ACC112 (cell line): Measurements from ENCODE around the gene P2RX2.

Source experiments
- H2AFZ ChIP-seq: fragments of 200-600 bp; sonication (generic); one replicate; pipeline ENCODE4 v1.6.0; 2017; ENCODE audit warnings: antibody characterized with exemption, low read length; ENCODE audit not compliant: unreplicated experiment
- H3K27ac ChIP-seq: fragments of 200-600 bp; sonication (generic); 2 replicates; pipeline ENCODE4 v1.5.1; 2014; ENCODE audit warnings: low read depth, mild to moderate bottlenecking, antibody characterized with exemption, low read length, moderate library complexity
- H3K27me3 ChIP-seq: fragments of 200-600 bp; sonication (generic); 2 replicates; pipeline ENCODE4 v1.6.1; 2014; ENCODE audit warnings: mild to moderate bottlenecking, antibody characterized with exemption, low read length, moderate library complexity, mixed read lengths; ENCODE audit not compliant: insufficient read depth
- H3K36me3 ChIP-seq: fragments of 200-600 bp; sonication (generic); 2 replicates; pipeline ENCODE4 v1.6.1; 2016; ENCODE audit warnings: mild to moderate bottlenecking, antibody characterized with exemption, low read length, moderate library complexity, mixed read lengths; ENCODE audit not compliant: insufficient read depth
- H3K4me1 ChIP-seq: fragments of 200-600 bp; sonication (generic); one replicate; pipeline ENCODE4 v1.6.1; 2016; ENCODE audit warnings: low read length, mixed read lengths; ENCODE audit not compliant: insufficient read depth, unreplicated experiment, control insufficient read depth
- H3K4me3 ChIP-seq: fragments of 200-600 bp; sonication (generic); 2 replicates; pipeline ENCODE4 v1.5.1; 2014; ENCODE audit warnings: mild to moderate bottlenecking, low read depth, low read length
- H3K79me2 ChIP-seq: fragments of 200-600 bp; sonication (generic); one replicate; pipeline ENCODE4 v1.6.0; 2016; ENCODE audit warnings: low read length; ENCODE audit not compliant: control insufficient read depth, unreplicated experiment, insufficient read depth

P2RX2 gene

DNA sequence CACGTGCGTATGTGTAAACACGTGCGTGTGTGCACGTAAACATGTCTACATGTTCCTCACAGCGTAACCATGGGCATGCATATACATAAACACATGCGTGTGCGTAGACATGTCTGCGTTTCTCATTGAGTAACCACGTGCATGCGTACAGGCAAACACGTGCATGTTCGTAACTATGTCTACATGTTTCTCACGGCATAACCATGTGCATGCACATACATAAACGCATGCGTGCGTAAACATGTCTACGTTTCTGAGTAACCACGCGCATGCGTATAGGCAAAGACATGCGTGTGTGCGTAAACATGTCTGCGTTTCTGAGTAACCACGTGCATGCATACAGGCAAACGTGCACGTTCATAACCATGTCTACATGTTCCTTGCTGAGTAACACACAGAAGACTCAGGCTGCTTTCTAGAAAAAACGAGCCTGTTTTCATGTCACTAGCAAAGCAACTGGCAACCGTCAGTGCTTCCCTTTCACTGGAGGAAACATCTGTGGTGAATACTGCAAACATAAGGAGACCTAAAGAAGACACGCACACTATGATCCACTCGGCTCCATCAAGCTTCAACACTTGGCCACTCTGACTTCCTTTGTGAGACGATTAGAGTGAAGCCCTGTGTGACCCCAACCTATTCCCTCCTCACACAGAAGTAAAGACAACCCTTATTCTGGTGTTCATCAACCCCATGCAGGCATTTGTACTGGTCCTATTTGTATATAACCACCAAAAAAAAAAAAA lies 39.7 kb downstream of the P2RX2 start:
- Histone ChIP-seq H3K4me3 (no peak overlapping the region), H3K79me2 (no peaks in the 10 kb centered on the region), H2AFZ (no peak overlapping the region), H3K4me1 (no peaks in the 10 kb centered on the region), H3K27ac (no peak overlapping the region), H3K27me3 (no peaks in the 10 kb centered on the region), H3K36me3 (peaks cover 48% of the 10 kb centered on the region)

DNA sequence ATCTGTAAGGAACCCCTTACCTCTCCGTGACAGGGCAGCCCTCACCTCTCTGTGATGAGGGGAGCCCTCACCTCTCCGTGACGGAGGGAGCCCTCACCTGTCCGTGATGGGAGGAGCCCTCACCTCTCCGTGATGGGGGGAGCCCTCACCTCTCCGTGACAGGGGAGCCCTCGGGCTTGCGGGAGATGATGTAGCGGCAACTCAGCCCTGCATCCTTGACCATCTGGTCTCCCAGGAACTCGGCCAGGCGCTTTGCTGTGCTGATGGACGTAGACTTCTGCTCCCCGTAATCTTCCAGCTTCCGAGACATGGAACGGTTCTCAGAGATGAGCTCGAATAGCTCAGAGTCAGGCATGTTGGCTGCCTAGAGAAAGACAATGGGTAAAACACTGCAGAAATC lies 40.6 kb downstream of the P2RX2 start:
- H2AFZ ChIP-seq: no peak overlapping the region
- no peaks in the 10 kb centered on the region for H3K4me1 ChIP-seq
- peaks cover 40% of the 10 kb centered on the region for H3K36me3 ChIP-seq
- H3K27ac ChIP-seq: no peak overlapping the region
- no peaks in the 10 kb centered on the region for H3K27me3 ChIP-seq
- no peaks in the 10 kb centered on the region for H3K79me2 ChIP-seq
- H3K4me3 ChIP-seq: no peak overlapping the region

DNA sequence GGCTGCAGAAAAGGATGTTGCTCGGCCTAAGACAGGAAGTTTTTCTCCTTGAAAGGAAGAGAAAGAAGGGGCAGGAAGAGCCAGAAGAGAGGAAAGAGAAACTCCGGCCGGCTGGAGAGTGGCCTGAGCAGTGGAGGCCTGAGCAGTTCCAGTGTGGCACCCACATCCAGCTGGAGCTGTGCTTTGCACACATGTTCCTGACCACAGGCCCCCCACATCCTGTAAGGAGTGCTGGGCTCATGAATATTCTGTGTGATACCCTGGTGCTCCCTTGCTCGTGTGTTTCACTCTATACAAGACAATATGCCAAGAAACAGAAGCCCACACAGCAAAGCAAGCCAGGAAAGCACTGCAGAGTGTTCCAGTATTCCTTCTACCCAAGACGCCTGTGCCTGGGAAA lies 41.5 kb downstream of the P2RX2 start:
- no peaks in the 10 kb centered on the region for H3K4me1 ChIP-seq
- H3K27me3 ChIP-seq: no peaks in the 10 kb centered on the region
- no peak overlapping the region for H2AFZ ChIP-seq
- no peak overlapping the region for H3K27ac ChIP-seq
- H3K36me3 ChIP-seq: peaks cover 39% of the 10 kb centered on the region
- H3K4me3 ChIP-seq: no peak overlapping the region
- no peaks in the 10 kb centered on the region for H3K79me2 ChIP-seq

DNA sequence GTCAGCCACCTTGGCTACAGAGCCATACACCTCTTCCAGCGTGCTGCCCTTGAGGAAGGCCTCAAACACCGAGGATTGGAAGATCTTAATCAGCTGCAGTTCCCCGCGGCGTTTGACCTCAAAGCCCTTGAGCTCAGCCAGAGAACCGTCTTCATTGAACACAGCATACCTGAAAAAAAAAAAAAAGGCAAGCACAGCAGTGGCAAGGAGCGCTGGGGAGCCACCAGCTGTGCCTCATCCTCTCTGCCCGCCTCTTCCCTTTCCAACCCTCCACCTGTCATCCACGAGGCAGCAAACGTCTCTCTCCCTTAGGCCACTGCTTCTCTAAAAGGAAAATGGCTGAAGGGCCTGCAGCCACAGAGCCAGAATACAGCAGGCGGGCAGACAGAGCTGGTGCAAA lies 42.4 kb downstream of the P2RX2 start:
- no peak overlapping the region for H2AFZ ChIP-seq
- H3K27ac ChIP-seq: no peak overlapping the region
- H3K36me3 ChIP-seq: peaks cover 42% of the 10 kb centered on the region
- no peaks in the 10 kb centered on the region for H3K27me3 ChIP-seq
- no peaks in the 10 kb centered on the region for H3K4me1 ChIP-seq
- H3K4me3 ChIP-seq: no peak overlapping the region
- no peaks in the 10 kb centered on the region for H3K79me2 ChIP-seq

DNA sequence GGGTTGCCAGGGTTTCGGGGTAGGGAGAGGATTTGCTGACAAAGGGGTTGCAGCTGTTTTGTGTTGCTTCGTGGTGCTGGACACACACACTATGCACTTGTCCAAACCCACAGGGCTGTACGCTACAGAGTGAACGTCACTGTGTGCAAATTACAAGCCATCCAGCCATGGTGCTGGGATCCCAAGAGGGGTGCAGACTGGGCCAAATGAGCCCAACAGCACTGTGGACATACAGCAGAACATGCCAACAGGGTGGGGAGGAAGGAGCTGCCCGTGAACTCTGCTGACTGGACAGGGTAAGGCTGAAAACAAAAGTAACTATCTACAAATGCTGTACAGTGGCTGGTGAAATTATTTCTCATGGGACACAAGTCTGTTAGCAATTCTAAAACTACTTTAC lies 43.4 kb downstream of the P2RX2 start:
- Histone ChIP-seq H3K79me2 (no peaks in the 10 kb centered on the region), H3K4me3 (no peak overlapping the region), H3K36me3 (peaks cover 45% of the 10 kb centered on the region), H3K27me3 (no peaks in the 10 kb centered on the region), H3K4me1 (no peaks in the 10 kb centered on the region), H2AFZ (no peak overlapping the region), H3K27ac (no peak overlapping the region)

DNA sequence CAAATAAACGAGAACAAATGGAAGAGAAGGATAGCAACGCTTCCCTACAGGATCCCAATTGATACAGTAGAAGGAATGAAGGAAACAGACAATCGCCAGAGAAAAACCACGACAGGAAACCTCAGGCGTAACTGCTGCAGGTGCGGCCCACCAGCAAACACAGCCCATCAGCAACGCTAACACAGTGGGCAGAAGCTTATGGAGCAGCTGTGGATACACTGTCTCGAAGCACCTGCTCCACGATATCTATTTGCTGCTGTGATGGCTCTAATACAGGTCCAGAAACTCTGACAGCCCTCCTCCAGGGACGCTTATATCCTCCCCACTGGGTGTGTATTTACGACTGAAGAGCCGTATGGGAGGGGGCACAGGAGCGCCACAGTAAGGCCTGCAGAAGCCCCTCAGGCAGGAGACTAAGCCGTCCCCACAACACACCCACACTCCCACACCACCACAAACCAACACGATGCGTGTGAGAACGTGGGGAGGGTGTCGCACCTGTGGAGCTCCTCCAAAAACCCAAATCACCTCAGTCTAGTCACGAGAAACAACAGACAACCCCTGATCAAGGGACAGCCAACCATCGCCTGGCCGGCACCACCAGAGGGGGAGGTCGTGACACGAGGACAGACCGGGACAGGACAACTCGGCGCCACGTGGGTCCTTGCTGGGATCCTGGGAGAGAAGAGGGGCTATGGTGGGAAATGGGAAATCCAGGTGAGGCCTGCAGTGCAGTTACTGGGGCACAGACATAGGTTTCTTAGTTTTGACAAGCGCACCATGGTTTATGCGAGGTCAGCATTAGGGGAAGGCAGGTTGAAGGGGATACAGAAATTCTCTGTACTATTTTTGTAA lies 44.6 kb downstream of the P2RX2 start:
- Histone ChIP-seq H3K36me3 (peaks cover 46% of the 10 kb centered on the region), H3K27me3 (no peaks in the 10 kb centered on the region), H3K79me2 (no peaks in the 10 kb centered on the region), H3K4me1 (no peaks in the 10 kb centered on the region), H3K4me3 (no peak overlapping the region), H2AFZ (no peak overlapping the region), H3K27ac (no peak overlapping the region)

DNA sequence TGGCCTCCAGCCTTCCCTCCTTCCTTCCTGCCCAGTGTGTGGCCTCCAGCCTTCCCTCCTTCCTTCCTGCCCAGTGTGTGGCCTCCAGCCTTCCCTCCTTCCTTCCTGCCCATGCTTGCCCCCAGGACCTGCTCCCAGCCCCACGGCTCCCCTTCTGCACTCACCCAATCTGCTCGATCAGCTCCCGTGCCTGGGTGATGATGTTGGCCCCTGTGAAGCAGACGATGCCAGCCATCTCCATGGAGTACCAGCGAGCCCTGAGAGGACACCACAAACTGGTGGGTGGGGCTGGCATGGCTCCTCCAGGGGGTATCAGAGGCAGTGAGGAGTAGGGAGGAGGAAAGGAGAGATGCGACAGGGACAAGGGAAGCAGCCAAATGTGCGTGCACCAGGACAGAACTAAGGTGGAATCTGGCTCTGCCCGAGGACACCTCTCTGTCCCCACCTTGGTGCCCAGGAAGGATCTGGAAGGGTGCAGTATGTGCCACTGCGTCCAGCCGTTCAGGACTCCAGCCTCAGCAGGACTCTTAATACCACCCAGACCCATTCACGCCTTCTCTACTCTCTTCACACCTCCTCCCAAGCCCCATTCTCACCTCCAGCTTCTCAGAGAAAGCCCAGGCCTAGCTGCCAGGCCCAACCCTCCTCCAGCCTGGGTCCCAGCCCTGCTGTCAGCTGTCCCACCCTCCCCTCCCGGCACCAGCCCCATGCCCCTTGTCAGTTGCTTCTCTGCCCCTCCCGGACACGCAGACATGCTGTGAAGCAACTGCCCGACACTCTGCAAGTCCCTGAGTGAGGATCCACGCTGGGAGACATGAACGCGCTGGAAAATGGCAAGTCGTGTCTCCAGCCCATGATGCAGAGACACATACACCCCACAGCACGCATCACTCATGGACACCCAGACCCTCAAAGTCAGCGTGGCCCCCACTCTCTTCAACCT lies 45.9 kb downstream of the P2RX2 start:
- H3K27me3 ChIP-seq: no peaks in the 10 kb centered on the region
- H3K4me3 ChIP-seq: no peak overlapping the region
- no peaks in the 10 kb centered on the region for H3K4me1 ChIP-seq
- H3K36me3 ChIP-seq: peaks cover 41% of the 10 kb centered on the region
- H3K27ac ChIP-seq: no peak overlapping the region
- H3K79me2 ChIP-seq: no peaks in the 10 kb centered on the region
- H2AFZ ChIP-seq: no peak overlapping the region

DNA sequence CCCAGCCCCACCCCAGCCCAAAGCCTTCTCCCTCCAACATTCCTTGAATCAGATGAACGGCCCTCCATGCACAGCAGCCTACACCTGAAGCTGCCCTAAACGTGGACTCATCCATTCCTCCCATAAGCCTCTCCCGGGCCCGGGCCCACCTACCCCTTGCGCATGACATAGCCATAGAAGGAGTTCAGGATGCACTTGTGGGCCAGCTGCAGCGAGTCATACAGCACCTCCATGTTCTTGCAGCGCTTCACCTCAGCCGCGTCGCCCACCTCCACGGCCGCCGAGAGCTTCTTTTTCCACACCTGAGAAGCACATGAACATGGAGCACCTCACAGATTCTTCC lies 46.5 kb downstream of the P2RX2 start:
- peaks cover 41% of the 10 kb centered on the region for H3K36me3 ChIP-seq
- no peak overlapping the region for H3K27ac ChIP-seq
- no peaks in the 10 kb centered on the region for H3K4me1 ChIP-seq
- H3K79me2 ChIP-seq: no peaks in the 10 kb centered on the region
- H2AFZ ChIP-seq: no peak overlapping the region
- no peak overlapping the region for H3K4me3 ChIP-seq
- no peaks in the 10 kb centered on the region for H3K27me3 ChIP-seq

DNA sequence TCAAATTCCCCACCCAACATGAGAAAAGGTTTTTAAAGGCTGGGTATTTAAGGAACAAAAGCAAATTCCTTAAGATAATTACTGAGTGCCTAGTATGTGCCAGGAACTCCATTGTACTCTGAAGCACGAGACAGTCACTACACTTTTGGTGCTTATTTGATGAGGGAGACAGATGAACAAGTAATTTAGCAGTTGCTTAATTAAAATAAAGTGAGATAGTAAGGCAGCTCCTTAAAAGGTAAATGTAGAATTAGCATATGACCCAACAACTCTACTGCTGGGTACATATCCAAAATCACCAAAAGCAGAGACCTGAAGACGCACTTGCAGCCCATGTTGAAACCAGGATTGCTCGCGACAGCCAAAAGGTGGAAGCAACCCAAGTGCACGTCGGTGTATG lies 47.2 kb downstream of the P2RX2 start:
- no peaks in the 10 kb centered on the region for H3K27me3 ChIP-seq
- peaks cover 41% of the 10 kb centered on the region for H3K36me3 ChIP-seq
- H3K79me2 ChIP-seq: no peaks in the 10 kb centered on the region
- H2AFZ ChIP-seq: no peak overlapping the region
- H3K27ac ChIP-seq: no peak overlapping the region
- no peaks in the 10 kb centered on the region for H3K4me1 ChIP-seq
- H3K4me3 ChIP-seq: no peak overlapping the region

DNA sequence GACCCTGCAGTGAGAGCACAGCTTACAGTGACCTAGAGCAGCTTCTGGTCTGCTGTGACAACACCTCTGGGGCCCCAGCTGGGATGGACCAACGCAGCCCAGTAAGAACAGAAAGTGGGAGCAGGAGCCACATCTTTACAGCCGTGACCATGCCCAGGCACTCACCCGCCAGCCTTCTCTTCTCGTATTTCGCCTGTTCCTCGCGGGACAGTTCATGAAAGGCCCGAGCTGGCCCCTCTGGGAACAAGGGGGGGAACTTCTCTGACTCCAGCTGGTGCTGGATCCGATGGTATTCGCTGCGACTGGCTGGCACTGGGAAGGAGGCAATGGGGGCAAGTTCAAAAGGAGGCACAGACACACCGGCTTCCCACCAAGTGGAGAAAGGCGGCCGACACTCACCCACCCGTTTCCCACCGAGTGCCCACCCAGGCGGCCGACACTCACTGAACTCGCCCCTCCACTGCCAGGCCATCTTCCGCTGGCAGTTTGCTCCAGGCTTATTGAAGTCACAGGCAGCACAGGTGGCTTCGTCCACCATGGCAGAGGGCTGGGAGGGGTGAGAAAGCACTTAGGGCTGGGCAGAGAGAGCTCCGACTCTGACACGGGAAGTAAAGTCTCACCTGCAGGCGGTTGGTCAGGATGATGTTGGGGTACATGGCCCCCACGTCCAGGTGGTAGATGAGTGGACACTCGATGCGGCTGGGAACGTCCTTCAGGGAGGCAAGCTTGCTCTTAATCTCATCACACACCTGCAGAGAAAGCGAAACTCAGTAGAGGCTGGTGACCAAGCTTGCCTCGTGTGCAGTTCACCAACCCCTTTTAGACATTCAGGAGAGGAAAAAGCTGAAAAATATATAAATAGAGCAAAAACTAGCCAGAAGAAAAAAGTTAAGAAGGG lies 49.9 kb downstream of the P2RX2 start:
- Histone ChIP-seq H3K4me1 (no peaks in the 10 kb centered on the region), H3K79me2 (no peaks in the 10 kb centered on the region), H3K36me3 (peaks cover 35% of the 10 kb centered on the region), H3K27ac (no peak overlapping the region), H2AFZ (no peak overlapping the region), H3K4me3 (no peak overlapping the region), H3K27me3 (no peaks in the 10 kb centered on the region)
